ENCODE data around the gene YKT6.

Gene YKT6

DNA sequence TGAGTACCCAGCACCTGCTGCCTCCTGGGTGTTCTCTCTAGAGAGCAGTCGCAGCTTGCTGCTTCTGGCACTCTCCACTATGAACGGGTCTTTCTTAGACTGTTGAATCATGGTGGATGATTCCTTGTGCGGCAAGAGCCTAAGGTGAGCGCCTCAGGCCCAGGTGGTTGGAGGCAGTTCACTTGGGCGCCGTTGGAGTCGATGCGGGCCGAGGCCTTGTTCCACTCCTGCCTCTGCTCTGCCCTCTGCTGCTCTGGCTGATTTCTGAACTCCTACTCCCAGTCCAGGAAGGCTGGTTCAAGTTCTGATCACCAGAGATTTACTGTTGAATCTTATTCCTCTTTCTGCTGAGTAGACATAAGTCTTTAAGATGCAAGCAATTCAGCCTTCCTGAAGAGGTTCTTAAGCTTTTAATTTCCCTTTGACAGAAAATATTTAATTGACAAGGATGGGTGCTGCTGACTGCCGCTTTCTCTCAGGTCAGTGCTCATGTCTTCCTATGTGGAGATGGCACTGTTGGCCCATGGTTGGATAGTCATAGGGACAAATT lies 10.4 kb downstream of the YKT6 start:
- H3K4me3 ChIP-seq (ENCODE audit: low read length): no peak overlapping the region
- no peak overlapping the region for H2AFZ ChIP-seq (ENCODE audit: low read depth, low read length)
- H3K4me2 ChIP-seq (ENCODE audit: low read length): no peak overlapping the region
- H3K4me1 ChIP-seq (ENCODE audit: low read length): peaks cover 15% of the 10 kb centered on the region
- H3K27me3 ChIP-seq (ENCODE audit: low read depth, low read length): no peaks in the 10 kb centered on the region
- no peaks in the 10 kb centered on the region for H3K9me3 ChIP-seq (ENCODE audit: insufficient read depth, low read length)
- no peak overlapping the region for H3K27ac ChIP-seq (ENCODE audit: low read length)
- no peak overlapping the region for H3K9ac ChIP-seq (ENCODE audit: low read length)
- H3K79me2 ChIP-seq (ENCODE audit: low read length): no peaks in the 10 kb centered on the region
- TF ChIP-seq EZH2phosphoT487 (IDR thresholded peaks at IDR 0.05; ENCODE audit: low read depth): no peak
- TF ChIP-seq, protein P1, sequence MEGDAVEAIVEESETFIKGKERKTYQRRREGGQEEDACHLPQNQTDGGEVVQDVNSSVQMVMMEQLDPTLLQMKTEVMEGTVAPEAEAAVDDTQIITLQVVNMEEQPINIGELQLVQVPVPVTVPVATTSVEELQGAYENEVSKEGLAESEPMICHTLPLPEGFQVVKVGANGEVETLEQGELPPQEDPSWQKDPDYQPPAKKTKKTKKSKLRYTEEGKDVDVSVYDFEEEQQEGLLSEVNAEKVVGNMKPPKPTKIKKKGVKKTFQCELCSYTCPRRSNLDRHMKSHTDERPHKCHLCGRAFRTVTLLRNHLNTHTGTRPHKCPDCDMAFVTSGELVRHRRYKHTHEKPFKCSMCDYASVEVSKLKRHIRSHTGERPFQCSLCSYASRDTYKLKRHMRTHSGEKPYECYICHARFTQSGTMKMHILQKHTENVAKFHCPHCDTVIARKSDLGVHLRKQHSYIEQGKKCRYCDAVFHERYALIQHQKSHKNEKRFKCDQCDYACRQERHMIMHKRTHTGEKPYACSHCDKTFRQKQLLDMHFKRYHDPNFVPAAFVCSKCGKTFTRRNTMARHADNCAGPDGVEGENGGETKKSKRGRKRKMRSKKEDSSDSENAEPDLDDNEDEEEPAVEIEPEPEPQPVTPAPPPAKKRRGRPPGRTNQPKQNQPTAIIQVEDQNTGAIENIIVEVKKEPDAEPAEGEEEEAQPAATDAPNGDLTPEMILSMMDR (IDR thresholded peaks at IDR 0.05; ENCODE audit: low read depth, low read length): no peak
- no peaks in the 10 kb centered on the region for H4K20me1 ChIP-seq (ENCODE audit: insufficient read depth, low read length)
- peaks cover 35% of the 10 kb centered on the region for H3K36me3 ChIP-seq (replicated peaks; ENCODE audit: low read depth, low read length)

DNA sequence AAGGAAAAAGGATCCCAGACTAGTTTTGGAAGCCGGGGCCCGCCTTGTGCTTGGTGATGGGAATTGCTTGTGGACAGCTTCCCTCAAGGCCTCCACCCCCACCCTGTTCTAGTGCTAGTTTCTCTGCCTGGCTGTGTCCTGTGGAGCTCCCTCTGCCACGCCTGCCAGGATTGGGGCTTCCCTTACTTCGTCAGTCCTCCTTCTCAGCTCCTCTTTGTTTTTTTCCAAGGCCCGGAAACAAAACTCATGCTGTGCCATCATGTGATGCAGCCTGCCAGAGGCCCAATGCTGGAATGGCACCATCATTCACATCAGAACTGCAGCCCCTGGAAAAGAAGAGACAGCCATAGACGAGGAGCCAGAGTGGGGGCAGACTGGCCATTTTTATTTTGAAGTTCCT lies 11.2 kb downstream of the YKT6 start:
- H3K9ac ChIP-seq (ENCODE audit: low read length): no peak overlapping the region
- H2AFZ ChIP-seq (ENCODE audit: low read depth, low read length): no peak overlapping the region
- H3K9me3 ChIP-seq (ENCODE audit: insufficient read depth, low read length): no peaks in the 10 kb centered on the region
- peaks cover 28% of the 10 kb centered on the region for H3K36me3 ChIP-seq (replicated peaks; ENCODE audit: low read depth, low read length)
- no peak overlapping the region for H3K4me3 ChIP-seq (ENCODE audit: low read length)
- TF ChIP-seq EZH2phosphoT487 (IDR thresholded peaks at IDR 0.05; ENCODE audit: low read depth): no peak
- TF ChIP-seq, protein P1 (IDR thresholded peaks at IDR 0.05; ENCODE audit: low read depth, low read length): no peak
- H3K27me3 ChIP-seq (ENCODE audit: low read depth, low read length): no peaks in the 10 kb centered on the region
- no peaks in the 10 kb centered on the region for H3K79me2 ChIP-seq (ENCODE audit: low read length)
- H3K4me2 ChIP-seq (ENCODE audit: low read length): no peak overlapping the region
- peaks cover 15% of the 10 kb centered on the region for H3K4me1 ChIP-seq (ENCODE audit: low read length)
- H4K20me1 ChIP-seq (ENCODE audit: insufficient read depth, low read length): no peaks in the 10 kb centered on the region
- no peak overlapping the region for H3K27ac ChIP-seq (ENCODE audit: low read length)

DNA sequence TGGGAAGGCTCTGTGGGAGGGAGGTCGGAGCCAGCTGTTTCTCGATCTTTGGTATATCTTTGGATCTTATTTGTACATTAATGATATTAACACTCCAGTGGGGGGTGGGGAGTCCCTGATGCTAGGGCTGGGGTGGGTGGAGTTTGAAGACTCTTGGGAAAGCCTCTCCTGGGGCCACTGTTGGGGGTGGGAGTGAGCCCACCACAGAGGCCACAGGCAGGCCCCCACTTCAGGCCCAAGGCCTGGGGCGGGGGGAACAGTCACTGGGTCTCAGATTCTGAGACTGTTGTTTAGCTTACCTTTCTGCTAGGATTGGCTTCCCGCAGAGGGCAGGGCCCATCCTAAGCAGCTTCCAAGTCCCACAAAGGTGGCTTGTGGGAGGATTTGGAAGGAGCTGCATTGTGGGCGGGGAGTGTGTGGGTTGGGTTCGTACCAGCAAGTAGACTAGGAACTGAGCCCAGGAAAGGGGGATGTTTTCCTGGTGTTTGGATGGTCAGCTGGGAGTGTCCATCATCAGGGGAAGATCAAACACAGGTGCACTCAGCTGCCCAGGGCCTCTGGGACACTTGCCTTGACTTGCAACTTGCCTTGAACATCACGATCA lies 11.9 kb downstream of the YKT6 start:
- Histone ChIP-seq H3K36me3 (replicated peaks; ENCODE audit: low read depth, low read length) (peaks cover 23% of the 10 kb centered on the region), H3K9me3 (ENCODE audit: insufficient read depth, low read length) (no peaks in the 10 kb centered on the region), H3K9ac (ENCODE audit: low read length) (no peak overlapping the region), H3K79me2 (ENCODE audit: low read length) (no peaks in the 10 kb centered on the region), H3K4me1 (ENCODE audit: low read length) (peaks cover 15% of the 10 kb centered on the region), H3K27me3 (ENCODE audit: low read depth, low read length) (no peaks in the 10 kb centered on the region), H3K4me2 (ENCODE audit: low read length) (no peak overlapping the region), H3K4me3 (ENCODE audit: low read length) (no peak overlapping the region), H4K20me1 (ENCODE audit: insufficient read depth, low read length) (no peaks in the 10 kb centered on the region), H2AFZ (ENCODE audit: low read depth, low read length) (no peak overlapping the region), H3K27ac (ENCODE audit: low read length) (no peak overlapping the region; the same call in 1 of the 2 replicates)
- TF ChIP-seq, protein P1 (IDR thresholded peaks at IDR 0.05; ENCODE audit: low read depth, low read length): no peak
- no peak for TF ChIP-seq EZH2phosphoT487 (IDR thresholded peaks at IDR 0.05; ENCODE audit: low read depth)

DNA sequence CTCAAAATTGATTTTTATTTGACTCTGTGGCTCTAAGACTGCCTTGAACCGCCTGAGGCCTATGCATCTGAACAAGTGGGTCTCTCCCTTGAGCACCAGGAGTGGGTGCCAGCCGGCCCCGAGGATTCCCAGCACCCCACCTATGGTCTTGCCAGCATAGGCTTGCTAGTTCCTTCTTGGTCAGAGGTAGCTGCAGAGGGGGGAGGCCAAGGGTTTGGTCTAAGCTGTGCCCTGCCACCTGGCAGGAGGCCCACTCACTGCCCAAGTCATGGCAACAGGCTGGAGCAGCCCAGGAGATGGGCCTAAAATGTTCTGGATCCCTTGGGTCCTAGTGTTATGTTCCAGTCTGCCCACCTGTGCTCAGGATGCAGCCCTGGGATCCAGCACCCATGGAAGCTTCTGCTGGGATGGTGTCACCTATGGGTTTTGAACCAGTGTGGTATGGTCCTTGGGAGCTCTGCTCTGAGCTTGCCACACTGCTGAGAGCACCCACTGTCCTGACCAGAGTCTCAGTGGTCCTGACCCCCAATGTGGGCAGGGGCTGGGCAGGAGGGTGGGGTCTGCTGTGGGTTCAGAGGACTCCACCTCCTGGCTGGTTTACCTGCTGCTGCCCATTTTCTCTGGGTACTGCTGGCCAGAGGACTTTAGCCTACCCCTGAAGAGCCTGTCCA lies 12.6 kb downstream of the YKT6 start:
- TF ChIP-seq, protein P1 (IDR thresholded peaks at IDR 0.05; ENCODE audit: low read depth, low read length): no peak
- no peak for TF ChIP-seq EZH2phosphoT487 (IDR thresholded peaks at IDR 0.05; ENCODE audit: low read depth)
- Histone ChIP-seq H3K9me3 (ENCODE audit: insufficient read depth, low read length) (no peaks in the 10 kb centered on the region), H2AFZ (ENCODE audit: low read depth, low read length) (no peak overlapping the region), H3K27me3 (ENCODE audit: low read depth, low read length) (no peaks in the 10 kb centered on the region), H4K20me1 (ENCODE audit: insufficient read depth, low read length) (no peaks in the 10 kb centered on the region), H3K9ac (ENCODE audit: low read length) (no peak overlapping the region), H3K4me3 (ENCODE audit: low read length) (no peak overlapping the region), H3K4me2 (ENCODE audit: low read length) (0 out of 2 replicates have a peak overlapping the region, but pooled peaks have one; percentile 57), H3K27ac (ENCODE audit: low read length) (peak overlapping the region; percentile 71), H3K79me2 (ENCODE audit: low read length) (no peaks in the 10 kb centered on the region), H3K4me1 (ENCODE audit: low read length) (peaks cover 15% of the 10 kb centered on the region), H3K36me3 (replicated peaks; ENCODE audit: low read depth, low read length) (peaks cover 22% of the 10 kb centered on the region)
